GM21528 (cell line): ENCODE results near the gene RNF215.
"Not testable (repeated sequence)": the region's sequence is repeated elsewhere in the genome, so short reads cannot be mapped to it uniquely, and the experiment has no call there.

Source experiments
- ATAC-seq: cut with Tn5 transposase; IDR thresholded peaks from one replicate; pipeline ENCODE4 v1.9.1; 2021; ENCODE audit warnings: mild to moderate bottlenecking, moderate library complexity; ENCODE audit not compliant: unreplicated experiment, low FRiP score

Gene RNF215

GRCh38 chr22:30365891-30366290 is 21.3 kb downstream of the RNF215 start:
- ATAC-seq = no peak

DNA sequence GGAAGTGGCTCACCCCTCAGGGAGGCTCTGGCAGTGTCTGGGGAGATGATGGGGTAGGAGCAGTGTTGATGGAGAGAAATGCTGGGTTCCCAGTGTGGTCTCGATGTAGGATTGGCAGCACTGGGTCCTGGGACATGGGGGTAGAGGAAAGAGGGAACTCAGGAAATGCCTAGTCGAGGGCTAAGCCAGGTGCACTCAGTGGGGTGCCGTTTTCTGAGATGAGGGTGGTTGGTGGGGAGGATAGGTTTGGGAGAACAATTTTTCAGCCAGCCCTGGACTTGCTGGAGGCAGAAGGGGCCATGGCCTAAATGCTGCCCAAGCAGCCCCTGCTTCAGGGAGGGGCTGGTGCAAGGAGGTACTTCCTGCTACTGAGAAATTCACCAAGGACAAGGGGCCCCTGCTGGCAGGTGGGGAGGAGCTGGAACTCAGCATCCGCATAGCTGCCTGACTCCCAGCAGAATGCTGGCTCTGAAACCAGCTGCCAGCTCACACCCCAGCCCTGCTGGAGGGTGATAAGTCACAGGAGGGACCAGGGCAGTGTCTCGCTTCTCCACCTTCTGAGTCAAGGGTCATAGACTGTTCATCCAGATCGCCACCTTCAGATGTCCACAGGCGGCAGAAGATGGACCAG is 24.4 kb downstream of the RNF215 start:
- no peak for ATAC-seq

- no peak for ATAC-seq
Observed at GRCh38 chr22:30361916-30362650, 25.1 kb downstream of the RNF215 start.

DNA sequence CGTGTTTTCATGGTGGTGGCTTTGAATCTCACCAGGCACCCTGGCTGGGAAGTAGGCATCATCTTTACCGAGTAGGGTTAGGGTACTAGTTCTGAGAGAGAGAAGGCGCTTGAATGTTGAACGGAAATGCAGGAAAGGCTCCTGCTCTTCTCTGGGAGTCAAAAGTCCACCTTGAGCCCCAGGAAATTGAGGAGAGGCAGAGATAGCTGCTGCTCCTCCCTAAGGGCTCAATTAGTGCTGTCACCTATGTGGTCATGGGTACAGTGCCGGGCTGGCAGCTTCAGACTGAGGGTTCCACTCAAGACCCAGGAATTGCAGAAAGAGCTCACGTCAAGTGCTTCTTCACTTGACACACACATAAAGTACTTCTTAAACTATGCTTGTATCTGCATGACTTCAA is 28.7 kb downstream of the RNF215 start:
- ATAC-seq = no peak

- no peak for ATAC-seq
Observed at GRCh38 chr22:30357650-30358215, 29.5 kb downstream of the RNF215 start.

DNA sequence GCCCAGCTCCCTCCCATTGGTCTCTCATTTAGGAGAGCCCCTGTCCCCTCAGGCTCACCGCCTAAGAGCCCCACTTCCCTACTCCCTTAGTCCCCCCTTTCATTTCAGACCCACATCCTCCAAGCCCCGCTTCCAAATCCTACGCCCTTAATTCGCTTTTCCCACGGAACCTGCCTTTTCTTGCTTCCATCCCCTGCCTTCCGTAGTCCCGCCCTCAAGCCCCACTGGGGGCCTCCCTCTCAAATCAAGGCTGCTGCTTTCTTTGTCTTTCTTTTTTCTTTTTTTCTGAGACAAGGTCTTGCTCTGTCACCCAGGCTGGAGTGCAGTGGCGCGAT is 30.0 kb downstream of the RNF215 start:
- ATAC-seq = no peak

DNA sequence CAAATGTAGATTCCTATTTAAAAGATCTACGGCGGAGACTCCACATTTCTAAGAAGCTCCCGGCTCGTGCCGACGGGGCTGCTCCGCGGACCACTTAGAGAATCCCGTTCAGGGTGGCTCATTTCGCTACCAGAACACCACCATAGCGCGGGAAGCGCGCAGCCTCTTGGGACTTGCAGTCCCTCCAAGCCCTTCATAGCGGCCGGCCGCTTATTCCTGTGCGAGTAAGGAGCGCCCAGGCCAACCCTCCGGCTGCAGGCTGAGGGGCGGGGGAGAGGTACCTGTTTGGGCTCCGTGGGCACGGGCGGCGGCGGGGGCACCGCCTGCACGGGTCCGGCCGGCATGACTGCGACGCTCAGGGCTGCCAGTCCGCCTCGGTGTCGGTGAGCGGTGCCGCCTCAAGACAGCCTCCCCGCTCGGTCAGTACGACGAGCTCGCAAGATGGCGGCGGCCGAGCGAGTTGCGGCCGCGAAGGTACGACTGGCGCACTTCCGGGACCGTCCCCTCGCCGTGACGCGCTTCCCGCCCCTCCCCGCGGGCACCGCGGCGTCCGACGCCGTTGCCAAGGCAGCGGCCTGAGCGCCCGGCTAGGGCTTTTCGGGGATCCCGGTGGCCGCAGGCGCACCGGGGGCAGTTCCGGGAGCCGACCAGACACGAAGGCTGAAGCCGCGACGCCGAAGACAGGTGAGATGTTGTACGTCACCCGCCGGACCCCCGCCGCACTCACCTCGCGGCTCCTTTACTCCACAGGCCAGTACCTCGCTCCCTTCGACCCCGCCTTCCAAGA is 30.6 kb downstream of the RNF215 start, which contains the start of the genes CCDC157 and SF3A1:
Gene CCDC157 (plus strand): TSS at position 559 of the 787 bp plus-strand sequence. CDS start 8,994 bp downstream, outside the sequence.
Gene SF3A1 (minus strand): TSS at position 446 of the 787 bp plus-strand sequence. CDS start 102 bp downstream, at position 344.
- ATAC-seq = peak; percentile 87

- no peak for ATAC-seq
Observed at GRCh38 chr22:30354644-30355043, 32.6 kb downstream of the RNF215 start.

DNA sequence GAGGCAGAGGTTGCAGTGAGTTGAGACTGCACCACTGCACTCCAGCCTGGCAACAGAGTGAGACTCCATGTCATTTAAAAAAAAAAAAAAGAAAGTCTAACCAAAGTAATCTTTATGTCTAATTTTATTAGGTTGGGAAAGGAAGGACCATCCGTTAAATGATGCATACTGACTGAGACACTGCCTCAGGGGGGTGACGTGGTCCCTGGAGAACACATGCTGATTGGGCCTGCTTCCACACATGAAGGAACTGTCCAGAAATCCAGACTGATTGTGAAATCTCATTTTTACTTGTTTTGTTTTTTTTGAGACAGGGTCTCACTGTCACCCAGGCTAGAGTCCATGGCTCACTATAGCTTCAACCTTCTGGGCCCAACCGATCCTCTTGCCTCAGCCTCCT is 36.0 kb downstream of the RNF215 start:
- ATAC-seq = no peak

DNA sequence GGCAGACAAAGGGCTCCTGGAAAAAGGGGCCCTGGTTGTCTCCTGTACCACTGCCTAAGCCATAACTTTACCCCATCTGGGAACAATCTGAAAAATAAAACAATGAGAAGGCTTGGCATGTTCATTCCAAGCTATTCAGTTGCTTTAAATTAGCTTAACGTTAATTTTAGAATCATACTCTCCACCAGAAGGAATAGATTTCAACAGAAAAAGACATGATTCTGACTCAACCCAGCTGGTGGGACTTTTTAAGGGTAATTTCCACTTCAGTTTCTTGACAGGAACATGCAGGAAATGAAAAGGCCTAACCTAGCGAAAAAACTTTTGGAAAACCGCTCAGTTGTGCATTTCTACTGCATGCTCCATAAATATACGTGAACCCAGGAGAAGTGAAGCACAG is 38.4 kb downstream of the RNF215 start:
- no peak for ATAC-seq

GRCh38 chr22:30348404-30348803 is 38.8 kb downstream of the RNF215 start:
- ATAC-seq = no peak

DNA sequence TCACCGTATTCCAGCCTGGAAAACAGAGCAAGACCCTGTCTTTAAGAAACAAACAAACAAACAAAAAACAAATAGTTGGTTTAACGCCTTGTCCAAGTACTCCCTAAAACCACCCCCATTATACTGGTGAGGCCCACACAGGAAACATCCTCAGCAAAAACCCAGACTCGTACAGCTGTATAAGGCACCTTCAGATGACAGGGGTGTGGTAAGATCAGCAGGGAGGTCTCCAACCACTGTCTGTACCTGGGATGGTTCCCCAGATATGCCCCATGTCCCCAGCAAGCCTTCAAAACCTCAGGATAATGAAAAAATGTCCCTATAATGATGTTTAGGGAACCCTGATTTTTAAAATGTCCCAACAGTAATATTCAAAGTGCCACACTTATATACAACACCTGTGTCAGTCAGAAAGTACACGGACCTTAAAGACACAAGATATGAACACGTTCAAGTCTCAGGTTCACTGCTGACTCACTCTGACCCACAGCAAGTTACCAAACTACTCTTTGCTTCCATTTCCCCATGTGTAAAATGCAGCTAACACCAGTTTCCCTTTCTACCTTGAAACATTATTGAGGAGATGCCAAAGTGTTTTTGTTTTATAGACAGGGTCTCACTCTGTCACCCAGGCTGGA is 39.8 kb downstream of the RNF215 start:
- no peak for ATAC-seq

DNA sequence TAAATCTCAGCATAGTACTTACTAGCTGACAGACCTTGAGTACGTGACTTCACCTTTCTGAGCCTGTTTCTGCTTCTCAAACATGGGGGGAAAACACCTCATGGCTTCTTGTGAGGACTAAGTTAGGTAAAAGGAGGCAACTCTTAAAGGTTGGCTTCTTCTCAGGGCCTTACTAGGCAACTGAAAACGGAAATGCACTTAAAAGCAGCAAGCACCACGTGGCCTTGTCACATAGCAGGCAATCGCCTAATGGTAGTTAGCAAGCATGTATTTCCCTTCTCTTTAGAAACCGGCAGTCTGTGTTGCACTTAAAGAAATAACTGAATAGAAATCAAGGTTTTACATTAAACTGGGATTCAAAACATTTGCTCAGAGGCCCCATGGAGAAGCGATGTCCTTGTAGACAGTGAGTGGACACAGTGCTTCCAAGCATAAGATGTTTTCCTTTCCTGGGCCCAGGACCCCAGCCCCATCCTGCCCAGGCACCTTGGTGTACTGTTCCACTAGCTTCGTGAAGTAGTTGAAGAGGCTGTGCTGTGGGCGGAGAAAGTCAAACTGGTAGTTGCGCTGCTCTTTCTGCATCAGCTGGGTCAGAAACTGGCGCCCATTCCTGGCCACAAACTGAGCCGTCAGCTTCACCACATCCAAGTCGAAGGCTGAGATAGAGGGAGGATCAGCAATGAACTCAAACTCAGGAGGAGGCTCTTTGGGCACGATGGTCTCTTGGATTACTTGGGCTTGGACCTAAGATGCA is 42.6 kb downstream of the RNF215 start:
- no peak for ATAC-seq

- no peak for ATAC-seq
Observed at GRCh38 chr22:30340911-30341685, 46.1 kb downstream of the RNF215 start.

- no peak for ATAC-seq
Observed at GRCh38 chr22:30338802-30339201, 48.4 kb downstream of the RNF215 start.

GRCh38 chr22:30338341-30338740 is 48.9 kb downstream of the RNF215 start:
- ATAC-seq = not testable (repeated sequence)

DNA sequence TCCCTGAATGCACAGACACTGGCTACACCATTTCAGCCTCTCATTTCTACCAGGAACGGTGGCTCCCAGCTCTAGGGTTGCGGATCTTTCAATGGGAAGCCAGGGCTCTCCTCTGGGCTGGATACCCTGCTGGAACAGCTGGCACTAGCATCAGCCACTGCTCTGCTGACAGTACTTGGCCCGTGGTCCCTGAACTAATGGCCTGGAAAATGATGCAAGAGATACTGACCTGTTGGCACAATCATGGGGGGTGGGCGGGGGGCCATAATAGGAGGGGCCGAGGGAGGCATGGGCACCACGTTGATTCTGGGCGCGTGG is 49.8 kb downstream of the RNF215 start:
- ATAC-seq = no peak

DNA sequence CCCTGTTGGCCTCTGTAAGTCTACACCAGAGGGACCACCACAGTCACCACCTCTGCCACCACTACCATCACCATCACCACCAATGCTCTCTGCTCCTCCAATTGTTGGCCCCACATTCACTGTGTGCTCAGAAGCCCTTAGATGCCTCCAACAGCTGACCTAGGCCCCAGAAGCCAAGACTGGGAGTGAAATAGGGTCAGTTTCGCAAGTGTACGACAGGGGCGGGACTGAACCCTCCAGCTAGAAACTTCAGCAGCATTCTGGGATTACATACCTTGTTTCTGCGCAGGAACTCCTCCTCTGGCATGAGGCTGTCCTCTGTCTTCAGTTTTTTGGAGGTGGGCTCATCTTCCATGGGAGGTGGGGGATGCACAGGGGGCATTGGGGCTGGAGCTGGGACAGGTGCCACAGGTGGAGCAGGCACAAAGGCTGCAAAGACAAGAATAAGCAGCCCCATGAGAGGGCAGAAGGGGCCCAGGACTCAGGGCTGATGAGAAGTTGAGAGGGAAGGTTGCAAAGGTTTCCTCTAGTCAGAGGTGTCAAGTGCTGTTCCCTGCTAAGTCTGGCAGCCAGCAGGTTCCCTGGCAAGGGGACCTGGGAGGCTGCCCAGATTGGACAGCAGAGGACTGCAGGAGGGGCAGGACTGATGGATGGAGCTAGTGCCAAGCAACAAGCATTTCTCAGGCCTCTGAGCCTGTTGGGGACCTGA is 50.3 kb downstream of the RNF215 start:
- ATAC-seq = no peak

GRCh38 chr22:30335236-30335635 is 52.0 kb downstream of the RNF215 start:
- ATAC-seq = no peak
